Posterior cingulate gyrus (tissue), 11 donors: ENCODE results near the gene ITPKB.

Source experiments
- DNase-seq, 10 donors: peaks; one replicate each; pipeline versions ENCODE4 v3.0.0 to v3.0.0-alpha.2; 2020 to 2021; ENCODE audit warnings: mixed read lengths in 3 of 10
- intact Hi-C: fragments of 100-400 bp; cut with DNase I; formaldehyde crosslinking; loops from one replicate; pipeline ENCODE4 v1.15.1; 2023

Gene ITPKB

GRCh38 chr1:226692051-226692792 lies 46.9 kb downstream of the ITPKB start:
- intact Hi-C loops, result no loop called here
- DNase-seq, result peak in 1 of 10 donors; percentile 81

GRCh38 chr1:226691247-226691646 lies 47.8 kb downstream of the ITPKB start:
- intact Hi-C loops, result no loop called here
- peak in 1 of 10 donors; percentile 72 for DNase-seq

GRCh38 chr1:226690460-226690982 lies 48.6 kb downstream of the ITPKB start:
- DNase-seq, result peak in 1 of 10 donors; percentile 72
- intact Hi-C loops, result no loop called here

- intact Hi-C loops, result loop anchor here (10.0 kb wide), 1 partner anchor 46 kb away; the partner anchor contains the start of gene ITPKB
- peak in 1 of 10 donors; percentile 12 for DNase-seq
These were observed 50.3 kb downstream of the ITPKB start for GRCh38 chr1:226688808-226689207.

GRCh38 chr1:226688056-226688748 lies 50.9 kb downstream of the ITPKB start:
- intact Hi-C loops, result loop anchor here (10.0 kb wide), 1 partner anchor 47 kb away; the partner anchor contains the start of gene ITPKB
- peak; percentile 67 to 97 (median 78) for DNase-seq

- intact Hi-C loops, result loop anchor here (1.0 to 10.0 kb wide), 2 partner anchors 47 to 53 kb away; partner anchors contain the start of gene ITPKB
- DNase-seq, result peak in 2 of 10 donors; percentile 49 to 87
These were observed 51.7 kb downstream of the ITPKB start for GRCh38 chr1:226687426-226687825.

GRCh38 chr1:226686440-226687425 lies 52.3 kb downstream of the ITPKB start:
- intact Hi-C loops, result loop anchor here (1.0 to 10.0 kb wide), 2 partner anchors 48 to 52 kb away; partner anchors contain the start of gene ITPKB
- peak in 1 of 10 donors; percentile 68 for DNase-seq

GRCh38 chr1:226685196-226685820 lies 53.8 kb downstream of the ITPKB start:
- intact Hi-C loops, result loop anchor here (10.0 kb wide), 1 partner anchor 49 kb away; the partner anchor contains the start of gene ITPKB
- DNase-seq, result peak in 1 of 10 donors; percentile 67

- intact Hi-C loops, result loop anchor here (10.0 kb wide), 1 partner anchor 51 kb away; the partner anchor contains the start of gene ITPKB
- DNase-seq, result peak in 1 of 10 donors; percentile 44
These were observed 55.1 kb downstream of the ITPKB start for GRCh38 chr1:226684026-226684425.

GRCh38 chr1:226682871-226683814 lies 55.9 kb downstream of the ITPKB start:
- DNase-seq, result peak in 1 of 10 donors; percentile 38
- intact Hi-C loops, result loop anchor here (10.0 kb wide), 1 partner anchor 52 kb away; the partner anchor contains the start of gene ITPKB

- peak in 1 of 10 donors; percentile 47 for DNase-seq
- intact Hi-C loops, result loop anchor here (10.0 kb wide), 1 partner anchor 53 kb away; the partner anchor contains the start of gene ITPKB
These were observed 57.2 kb downstream of the ITPKB start for GRCh38 chr1:226681652-226682493.

GRCh38 chr1:226680653-226681052 lies 58.4 kb downstream of the ITPKB start:
- intact Hi-C loops, result loop anchor here (10.0 kb wide), 1 partner anchor 54 kb away; the partner anchor contains the start of gene ITPKB
- DNase-seq, result peak in 1 of 10 donors; percentile 11

- intact Hi-C loops, result loop anchor here (10.0 kb wide), 1 partner anchor 55 kb away; the partner anchor contains the start of gene ITPKB
- peak in 7 of 10 donors; percentile 67 to 96 (median 76) for DNase-seq
These were observed 59.1 kb downstream of the ITPKB start for GRCh38 chr1:226679853-226680516.

- intact Hi-C loops, result no loop called here
- no peak for DNase-seq
These were observed 59.8 kb downstream of the ITPKB start for GRCh38 chr1:226679262-226679661.

- DNase-seq, result peak in 1 of 10 donors; percentile 73
- intact Hi-C loops, result no loop called here
These were observed 60.4 kb downstream of the ITPKB start for GRCh38 chr1:226678701-226679100.

- intact Hi-C loops, result no loop called here
- DNase-seq, result peak in 1 of 10 donors; percentile 61
These were observed 60.8 kb downstream of the ITPKB start for GRCh38 chr1:226678251-226678650.
